SK-N-MC (cell line): ENCODE data around the gene FER.

ENCODE experiments used
- EZH2 ChIP-seq: fragments of 200-600 bp; sonication (generic); IDR thresholded peaks from one replicate; pipeline ENCODE4 v1.6.1; 2017; ENCODE audit warnings: antibody characterized with exemption
- POLR2AphosphoS5 ChIP-seq: IDR thresholded peaks from 2 replicates; pipeline ENCODE4 v1.6.1; 2012; ENCODE audit warnings: mild to moderate bottlenecking, low read depth, low read length, borderline replicate concordance

GRCh38 chr5:108762660-108763059 lies 15.0 kb downstream of the FER start:
- TF ChIP-seq EZH2 (no peak), POLR2AphosphoS5 (no peak)
